Osteocyte (in vitro differentiated cells): ENCODE measurements around the gene ATAD3B. TPM values are rescaled to one million over a fixed set of nuclear protein-coding genes. Genes with fewer than 3 reads are reported as not detected.
"Not testable (repeated sequence)": the region's sequence is repeated elsewhere in the genome, so short reads cannot be mapped to it uniquely, and the experiment has no call there.

Experiments used
- DNase-seq: peaks from one replicate; pipeline ENCODE4 v3.0.0; 2021; ENCODE audit warnings: mixed read lengths; ENCODE audit not compliant: unreplicated experiment; ENCODE audit errors: extremely low spot score
- H3K27ac Mint-ChIP-seq: one replicate; pipeline ENCODE4 v1.8.0; 2021; ENCODE audit warnings: mild to moderate bottlenecking, mixed read lengths; ENCODE audit not compliant: unreplicated experiment
- H3K27me3 Mint-ChIP-seq: one replicate; pipeline ENCODE4 v1.8.0; 2021; ENCODE audit warnings: mixed read lengths; ENCODE audit not compliant: unreplicated experiment
- H3K36me3 Mint-ChIP-seq: one replicate; pipeline ENCODE4 v1.8.0; 2021; ENCODE audit warnings: mixed read lengths; ENCODE audit not compliant: unreplicated experiment
- H3K4me1 Mint-ChIP-seq: one replicate; pipeline ENCODE4 v1.8.0; 2021; ENCODE audit warnings: mixed read lengths; ENCODE audit not compliant: unreplicated experiment
- H3K4me3 Mint-ChIP-seq: one replicate; pipeline ENCODE4 v1.8.0; 2021; ENCODE audit warnings: mild to moderate bottlenecking, moderate library complexity, mixed read lengths; ENCODE audit not compliant: unreplicated experiment
- H3K9me3 Mint-ChIP-seq: one replicate; pipeline ENCODE4 v1.8.0; 2021; ENCODE audit warnings: mixed read lengths; ENCODE audit not compliant: unreplicated experiment
- CTCF ChIP-seq: fragments of 200-600 bp; sonication (generic); IDR thresholded peaks from 2 replicates; pipeline ENCODE4 v1.5.0; 2021; ENCODE audit warnings: antibody characterized with exemption, mild to moderate bottlenecking, moderate library complexity
- total RNA-seq: library from RNA; stranded (reverse); gene quantifications from 2 replicates; pipeline ENCODE4 v1.2.1, GENCODE V29; 2021

Gene ATAD3B
- total RNA-seq, 1 donor from 2014 or later: 26.9 TPM

- no peak for DNase-seq
- H3K36me3 Mint-ChIP-seq: no peaks in the 10 kb centered on the region
- TF ChIP-seq CTCF: no peak
- H3K27me3 Mint-ChIP-seq: no peaks in the 10 kb centered on the region
- peak overlapping the region; percentile 85 for H3K4me3 Mint-ChIP-seq
- H3K9me3 Mint-ChIP-seq: no peaks in the 10 kb centered on the region
- peaks cover 25% of the 10 kb centered on the region for H3K4me1 Mint-ChIP-seq
- peak overlapping the region; percentile 80 for H3K27ac Mint-ChIP-seq
Measured at GRCh38 chr1:1470626-1471388, 758 bp upstream of the ATAD3B start.

GRCh38 chr1:1472053-1472876 is 700 bp downstream of the ATAD3B start:
- not testable (repeated sequence) for H3K27me3 Mint-ChIP-seq, DNase-seq, H3K9me3 Mint-ChIP-seq, H3K36me3 Mint-ChIP-seq
- Mint-ChIP-seq H3K4me3 (peak overlapping the region; percentile 75), H3K27ac (peak overlapping the region; percentile 73), H3K4me1 (peaks cover 25% of the 10 kb centered on the region)

GRCh38 chr1:1476011-1476410 is 4.4 kb downstream of the ATAD3B start:
- not testable (repeated sequence) for H3K4me3 Mint-ChIP-seq, H3K27me3 Mint-ChIP-seq, H3K9me3 Mint-ChIP-seq, H3K27ac Mint-ChIP-seq, H3K36me3 Mint-ChIP-seq, DNase-seq
- H3K4me1 Mint-ChIP-seq: peaks cover 13% of the 10 kb centered on the region

GRCh38 chr1:1477206-1477605 is 5.6 kb downstream of the ATAD3B start:
- Mint-ChIP-seq H3K9me3 (no peaks in the 10 kb centered on the region), H3K27me3 (no peaks in the 10 kb centered on the region), H3K36me3 (peaks cover 8% of the 10 kb centered on the region), H3K4me3 (no peak overlapping the region), H3K27ac (no peak overlapping the region), H3K4me1 (peaks cover 12% of the 10 kb centered on the region)
- no peak for DNase-seq
- no peak for TF ChIP-seq CTCF

GRCh38 chr1:1479547-1480487 is 8.3 kb downstream of the ATAD3B start:
- peaks cover 10% of the 10 kb centered on the region for H3K36me3 Mint-ChIP-seq
- H3K27me3 Mint-ChIP-seq: no peaks in the 10 kb centered on the region
- no peaks in the 10 kb centered on the region for H3K9me3 Mint-ChIP-seq
- H3K27ac Mint-ChIP-seq: no peak overlapping the region
- TF ChIP-seq CTCF: no peak
- no peak for DNase-seq
- no peaks in the 10 kb centered on the region for H3K4me1 Mint-ChIP-seq
- no peak overlapping the region for H3K4me3 Mint-ChIP-seq

GRCh38 chr1:1480488-1480867 is 8.9 kb downstream of the ATAD3B start:
- DNase-seq, H3K4me3 Mint-ChIP-seq, H3K4me1 Mint-ChIP-seq, H3K27ac Mint-ChIP-seq, H3K27me3 Mint-ChIP-seq, H3K9me3 Mint-ChIP-seq, H3K36me3 Mint-ChIP-seq: not testable (repeated sequence)

- H3K4me3 Mint-ChIP-seq, DNase-seq, H3K36me3 Mint-ChIP-seq, H3K27ac Mint-ChIP-seq, H3K9me3 Mint-ChIP-seq, H3K4me1 Mint-ChIP-seq, H3K27me3 Mint-ChIP-seq: not testable (repeated sequence)
Measured at GRCh38 chr1:1481811-1482210, 10.2 kb downstream of the ATAD3B start.
